BLaER1 (cell line): ENCODE measurements around the gene GPR135.
A peak's percentile ranks its signal among the peaks of the same experiment; 100 is the strongest.

ENCODE experiments used
- H3K27ac ChIP-seq: shearing (Covaris generic); formaldehyde crosslinking; 2 replicates; pipeline ENCODE4 v1.8.1; 2022
- H3K27me3 ChIP-seq: shearing (Covaris generic); formaldehyde crosslinking; 2 replicates; pipeline ENCODE4 v1.8.1; 2022
- H3K36me3 ChIP-seq: shearing (Covaris generic); formaldehyde crosslinking; 2 replicates; pipeline ENCODE4 v1.8.1; 2022
- H3K4me1 ChIP-seq: shearing (Covaris generic); formaldehyde crosslinking; 2 replicates; pipeline ENCODE4 v1.8.1; 2022
- H3K4me2 ChIP-seq: shearing (Covaris generic); formaldehyde crosslinking; 2 replicates; pipeline ENCODE4 v1.8.1; 2022
- H3K4me3 ChIP-seq: shearing (Covaris generic); formaldehyde crosslinking; 2 replicates; pipeline ENCODE4 v1.8.1; 2022
- H3K9ac ChIP-seq: shearing (Covaris generic); formaldehyde crosslinking; 2 replicates; pipeline ENCODE4 v1.8.1; 2022
- H3K9me3 ChIP-seq: shearing (Covaris generic); formaldehyde crosslinking; 2 replicates; pipeline ENCODE4 v1.8.1; 2022
- H4K20me1 ChIP-seq: shearing (Covaris generic); formaldehyde crosslinking; 2 replicates; pipeline ENCODE4 v1.8.1; 2022
- Cebpa-rat ChIP-seq: shearing (Covaris generic); IDR thresholded peaks from 2 replicates; pipeline ENCODE4 v1.8.1; 2022

Gene GPR135

DNA sequence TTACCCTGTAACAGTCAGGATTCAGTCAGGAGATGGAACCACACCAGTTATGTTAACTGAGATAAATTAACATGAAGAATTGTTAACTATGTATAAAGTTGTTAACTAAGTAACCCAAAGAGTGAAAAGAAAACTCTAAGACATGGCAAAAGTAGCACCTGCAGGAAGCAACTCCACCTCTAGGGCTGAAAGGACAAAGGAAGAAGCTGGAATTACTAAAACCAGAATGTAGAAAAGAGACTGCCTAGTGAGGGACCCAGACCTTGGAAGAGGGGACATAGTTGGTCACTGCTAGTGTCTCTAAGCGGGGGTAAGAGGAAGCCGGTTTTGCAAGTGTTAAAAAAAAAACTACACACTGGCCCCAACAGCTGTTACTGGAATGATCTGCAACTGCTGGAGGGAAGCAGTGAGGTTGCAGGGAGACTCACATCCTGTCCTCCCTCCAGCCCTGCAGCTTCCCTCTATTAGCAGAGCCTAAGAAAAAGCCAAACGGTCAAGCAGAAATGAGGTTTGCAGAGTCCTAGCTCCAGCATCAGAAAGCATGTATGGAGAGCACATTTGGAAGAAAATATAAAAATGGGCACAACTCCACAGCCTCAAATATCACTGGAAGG, 39.8 kb downstream of the GPR135 start:
- Histone ChIP-seq H3K4me1 (peaks cover 29% of the 10 kb centered on the region), H3K9me3 (no peaks in the 10 kb centered on the region), H3K27me3 (no peaks in the 10 kb centered on the region), H3K9ac (no peak overlapping the region), H3K4me3 (no peak overlapping the region), H3K4me2 (peak overlapping the region; percentile 45; the same call in 1 of the 2 replicates), H3K36me3 (no peaks in the 10 kb centered on the region), H3K27ac (no peak overlapping the region), H4K20me1 (no peaks in the 10 kb centered on the region)
- no peak for TF ChIP-seq Cebpa-rat

DNA sequence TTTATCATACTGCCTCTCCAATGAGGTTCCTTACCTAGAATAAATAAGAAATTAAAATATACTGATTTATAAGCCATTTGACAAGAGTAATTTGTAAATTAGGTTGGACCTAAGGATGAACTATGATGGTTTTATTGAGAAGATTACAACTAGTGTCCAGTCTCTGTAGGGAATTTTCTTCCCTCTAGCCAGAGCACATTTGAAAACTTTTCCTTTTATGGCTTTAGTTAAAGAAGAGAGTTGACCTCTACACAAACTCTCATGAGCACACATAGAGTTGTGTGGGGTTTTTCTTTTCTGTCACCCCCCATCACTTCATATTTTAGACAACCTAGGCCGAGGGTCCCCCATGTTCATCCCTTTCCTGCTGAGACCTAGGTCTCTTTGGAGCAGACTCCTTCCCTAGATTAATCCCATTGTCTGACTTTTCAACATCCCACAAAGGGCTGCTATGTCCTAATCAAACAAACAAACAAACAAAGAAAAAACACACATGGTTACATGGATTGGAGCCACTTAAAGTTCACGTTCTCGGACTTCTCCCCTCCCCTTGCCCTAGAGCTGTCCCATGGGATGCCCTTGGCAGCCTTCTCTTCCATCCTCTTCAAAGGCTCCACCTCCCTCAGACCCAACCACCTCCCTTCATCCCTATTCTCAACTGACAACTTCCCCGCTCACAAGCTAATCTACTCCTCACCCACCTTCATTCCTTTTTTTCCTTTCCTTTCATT, 40.7 kb downstream of the GPR135 start:
- no peaks in the 10 kb centered on the region for H3K27me3 ChIP-seq
- H3K4me3 ChIP-seq = no peak overlapping the region
- peaks cover 29% of the 10 kb centered on the region for H3K4me1 ChIP-seq
- no peak for TF ChIP-seq Cebpa-rat
- no peak overlapping the region for H3K9ac ChIP-seq
- H3K4me2 ChIP-seq = peak overlapping the region; percentile 45
- no peak overlapping the region for H3K27ac ChIP-seq
- H3K9me3 ChIP-seq = no peaks in the 10 kb centered on the region
- H3K36me3 ChIP-seq = no peaks in the 10 kb centered on the region
- no peaks in the 10 kb centered on the region for H4K20me1 ChIP-seq

DNA sequence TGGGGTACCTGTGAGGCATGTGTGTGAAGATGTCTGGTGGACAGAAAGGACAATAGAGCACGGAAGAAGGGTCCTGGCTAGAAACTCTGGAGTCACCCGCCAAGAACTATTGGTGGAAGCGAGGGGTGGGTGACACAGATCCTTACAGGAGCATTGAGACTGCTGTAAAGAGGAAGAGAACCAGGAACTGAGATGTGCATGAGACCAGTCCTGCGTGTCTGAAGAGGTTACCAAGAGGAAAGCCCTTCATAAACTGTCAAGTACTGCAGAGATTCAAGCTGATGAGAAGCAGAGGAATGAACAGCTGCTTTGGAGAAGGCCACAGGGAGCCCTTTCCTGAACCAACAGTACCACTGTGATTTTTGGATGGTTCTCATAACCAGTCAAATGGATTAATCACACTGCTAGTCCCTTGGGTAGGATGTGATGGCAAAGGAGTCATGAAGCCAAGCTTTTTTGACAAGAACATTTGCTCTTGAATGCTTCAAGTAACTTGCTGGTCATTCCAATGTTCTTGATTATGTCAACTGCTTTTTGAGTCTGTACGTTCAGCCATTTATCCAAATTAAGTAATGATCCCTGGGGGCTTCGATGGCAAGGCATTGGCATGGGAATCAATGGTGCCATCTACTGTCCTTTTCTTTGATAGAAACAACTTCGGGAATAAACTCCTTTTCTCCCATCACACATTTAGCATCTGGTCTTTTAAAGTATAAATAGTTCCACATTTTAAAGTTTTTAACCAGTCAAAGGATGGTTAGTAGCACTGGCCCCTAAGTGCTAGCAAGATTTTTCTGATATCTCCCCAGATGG, 42.9 kb downstream of the GPR135 start:
- H3K9ac ChIP-seq = no peak overlapping the region
- no peaks in the 10 kb centered on the region for H4K20me1 ChIP-seq
- no peak for TF ChIP-seq Cebpa-rat
- H3K4me2 ChIP-seq = peak overlapping the region; percentile 48
- no peaks in the 10 kb centered on the region for H3K9me3 ChIP-seq
- H3K4me3 ChIP-seq = no peak overlapping the region
- no peak overlapping the region for H3K27ac ChIP-seq
- H3K27me3 ChIP-seq = no peaks in the 10 kb centered on the region
- H3K36me3 ChIP-seq = no peaks in the 10 kb centered on the region
- peaks cover 29% of the 10 kb centered on the region for H3K4me1 ChIP-seq

DNA sequence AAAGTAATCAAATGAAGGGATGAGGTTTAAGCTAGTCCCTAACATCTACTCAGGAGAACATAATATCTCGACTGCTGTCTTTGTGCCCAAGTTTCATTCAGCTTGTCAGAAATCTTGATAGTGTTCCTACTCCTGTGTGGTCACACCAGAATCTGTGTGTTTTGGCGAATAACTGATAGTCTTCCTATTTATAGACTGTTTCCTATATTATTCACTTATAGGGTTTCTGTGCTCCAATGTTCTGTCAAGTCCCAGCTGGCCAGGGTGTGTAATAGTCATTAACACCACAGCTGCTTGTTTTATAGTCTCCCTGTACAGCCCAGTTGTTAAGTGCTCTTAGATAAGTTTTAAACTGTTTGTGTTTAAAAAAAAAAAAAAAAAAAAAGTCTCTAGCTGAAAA, 45.9 kb downstream of the GPR135 start:
- Histone ChIP-seq H3K36me3 (no peaks in the 10 kb centered on the region), H3K9ac (no peak overlapping the region), H3K27ac (no peak overlapping the region), H4K20me1 (no peaks in the 10 kb centered on the region), H3K27me3 (no peaks in the 10 kb centered on the region), H3K4me1 (peaks cover 15% of the 10 kb centered on the region), H3K9me3 (no peaks in the 10 kb centered on the region), H3K4me2 (no peak overlapping the region), H3K4me3 (no peak overlapping the region)
- no peak for TF ChIP-seq Cebpa-rat

DNA sequence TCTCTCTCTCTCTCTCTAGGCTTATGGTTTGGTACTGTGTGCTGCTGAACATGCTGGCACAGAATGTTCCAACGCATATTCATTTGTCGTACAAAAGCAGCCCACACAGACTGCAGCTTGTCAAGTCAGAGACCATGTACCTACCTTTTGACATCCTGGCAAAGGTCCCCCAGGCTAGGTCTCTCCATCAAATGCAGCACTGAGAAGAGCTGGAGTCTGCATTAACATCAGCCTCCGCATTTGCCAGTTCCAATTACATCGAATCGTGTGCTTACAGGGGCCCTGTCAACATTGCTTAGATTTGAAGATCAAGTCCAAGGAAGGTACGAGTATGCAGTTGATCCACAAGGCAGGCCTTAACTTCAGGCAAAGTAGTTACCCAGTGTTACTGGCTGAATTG, 47.9 kb downstream of the GPR135 start:
- no peak for TF ChIP-seq Cebpa-rat

DNA sequence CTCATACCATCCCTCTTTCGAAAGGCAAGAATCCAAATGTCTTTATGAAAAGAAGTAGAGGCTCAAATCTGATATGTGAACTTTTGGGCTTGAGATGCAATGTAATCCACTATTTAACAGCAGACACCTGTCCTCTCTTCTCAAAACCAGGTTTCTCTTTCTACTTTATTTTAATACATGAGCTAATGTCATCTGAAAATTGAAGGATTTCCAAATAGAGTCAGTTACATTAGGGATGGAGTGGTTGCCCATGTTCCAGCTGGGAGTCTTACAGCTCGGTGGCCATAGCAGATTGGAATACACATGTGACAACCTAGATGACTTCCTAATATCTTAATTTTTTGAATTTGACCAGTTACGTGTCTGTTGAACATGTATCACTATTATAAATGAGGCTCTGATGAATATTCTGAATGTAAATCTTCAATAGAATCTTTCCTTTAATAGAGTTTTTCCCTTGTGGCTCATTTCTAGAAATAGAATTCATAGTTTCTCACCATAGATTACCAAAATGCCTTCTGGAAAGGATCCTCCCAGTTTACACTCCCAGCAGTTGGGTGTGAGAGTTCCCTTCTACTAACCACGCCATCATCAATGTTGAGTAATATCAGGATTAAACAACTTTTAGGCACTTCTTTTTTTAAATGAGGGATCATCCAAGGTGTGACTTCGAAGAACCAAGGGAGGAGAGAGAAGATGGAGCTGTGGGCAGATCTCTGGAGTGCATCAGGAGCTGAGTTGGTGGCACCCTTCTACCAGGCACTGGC, 49.2 kb downstream of the GPR135 start:
- Histone ChIP-seq H3K4me1 (no peaks in the 10 kb centered on the region), H3K36me3 (no peaks in the 10 kb centered on the region), H3K4me2 (no peak overlapping the region), H3K4me3 (no peak overlapping the region), H4K20me1 (no peaks in the 10 kb centered on the region), H3K27ac (no peak overlapping the region), H3K27me3 (no peaks in the 10 kb centered on the region), H3K9me3 (no peaks in the 10 kb centered on the region), H3K9ac (no peak overlapping the region)
- no peak for TF ChIP-seq Cebpa-rat

More for the DNA sequence above, 47.9 kb downstream of the GPR135 start:
- H3K4me2 ChIP-seq = no peak overlapping the region
- H3K27ac ChIP-seq = no peak overlapping the region
- no peaks in the 10 kb centered on the region for H4K20me1 ChIP-seq
- H3K36me3 ChIP-seq = no peaks in the 10 kb centered on the region
- H3K9me3 ChIP-seq = no peaks in the 10 kb centered on the region
- no peak overlapping the region for H3K9ac ChIP-seq
- H3K4me3 ChIP-seq = no peak overlapping the region
- peaks cover 7% of the 10 kb centered on the region for H3K4me1 ChIP-seq
- H3K27me3 ChIP-seq = no peaks in the 10 kb centered on the region
